Fibroblast of skin of back (primary cell): ENCODE measurements around the gene TOR1AIP1.

ENCODE experiments used
- DNase-seq: peaks from one replicate; pipeline ENCODE4 v3.0.0-alpha.2; 2013

Gene TOR1AIP1

GRCh38 chr1:179881642-179882252 is 338 bp upstream of the TOR1AIP1 start:
- DNase-seq = peak; percentile 92

- DNase-seq = no peak
These were observed 1.1 kb downstream of the TOR1AIP1 start for GRCh38 chr1:179883040-179883744.

GRCh38 chr1:179883745-179884138 is 1.7 kb downstream of the TOR1AIP1 start:
- DNase-seq = no peak

GRCh38 chr1:179888071-179888470 is 6.0 kb downstream of the TOR1AIP1 start:
- DNase-seq = no peak

DNA sequence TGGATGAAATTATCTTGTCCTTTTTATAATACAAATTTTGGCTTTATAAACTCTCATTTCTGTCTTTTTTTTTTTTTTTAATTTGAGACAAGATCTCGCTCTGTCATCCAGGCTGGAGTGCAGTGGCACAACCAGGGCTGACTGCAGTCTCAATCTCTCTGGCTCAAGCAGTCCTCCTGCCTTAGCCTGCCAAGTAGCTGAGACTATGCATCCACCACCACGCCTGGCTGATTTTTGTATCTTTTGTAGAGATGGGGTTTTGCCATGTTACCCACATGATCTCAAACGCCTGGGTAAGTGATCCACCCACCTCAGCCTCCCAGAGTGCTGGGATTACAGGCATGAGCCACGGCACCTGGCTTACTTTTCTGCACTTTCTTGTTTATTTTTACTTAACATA is 7.5 kb downstream of the TOR1AIP1 start:
- no peak for DNase-seq

DNA sequence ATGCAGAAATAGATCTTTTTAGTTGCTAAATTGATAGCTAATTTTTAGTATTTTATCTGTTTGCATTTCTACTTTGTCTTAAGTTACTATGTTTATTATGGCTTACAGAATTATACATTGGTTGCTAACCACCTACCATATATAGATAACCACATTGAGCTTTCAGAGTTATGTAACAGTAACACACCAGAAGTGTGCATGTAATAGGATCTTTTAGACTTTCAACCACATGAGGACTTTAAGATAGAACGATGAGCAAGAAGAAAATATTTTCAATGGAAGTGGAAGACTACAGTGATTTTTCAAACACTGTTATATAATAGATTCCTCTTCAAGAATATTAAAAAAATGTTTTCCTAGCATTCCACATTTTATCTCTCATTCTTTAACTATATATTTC is 28.8 kb downstream of the TOR1AIP1 start:
- no peak for DNase-seq

GRCh38 chr1:179911812-179912211 is 29.7 kb downstream of the TOR1AIP1 start:
- DNase-seq = no peak

- no peak for DNase-seq
These were observed 35.7 kb downstream of the TOR1AIP1 start for GRCh38 chr1:179917601-179918429.

DNA sequence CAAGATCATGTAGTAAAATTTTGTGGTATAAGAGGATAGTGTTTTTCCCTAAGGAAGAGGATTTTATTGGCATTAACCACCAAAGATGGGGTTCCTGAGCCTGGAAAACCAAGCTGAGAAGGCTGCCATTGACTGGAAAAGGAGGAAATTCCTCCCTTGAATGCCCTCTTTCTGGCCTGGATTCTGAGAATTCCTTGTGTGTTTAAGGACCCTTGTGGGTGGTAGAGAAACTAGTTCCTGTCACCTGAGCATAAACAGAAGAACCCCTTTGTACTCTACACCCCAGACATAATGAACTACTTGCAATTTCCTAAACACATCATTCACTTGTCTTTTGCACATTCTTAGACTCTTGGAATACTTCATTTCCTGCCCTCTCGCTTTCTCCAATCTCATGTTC is 39.4 kb downstream of the TOR1AIP1 start:
- no peak for DNase-seq

- no peak for DNase-seq
These were observed 40.1 kb downstream of the TOR1AIP1 start for GRCh38 chr1:179921981-179922872.

GRCh38 chr1:179923029-179923428 is 40.9 kb downstream of the TOR1AIP1 start:
- DNase-seq = no peak

DNA sequence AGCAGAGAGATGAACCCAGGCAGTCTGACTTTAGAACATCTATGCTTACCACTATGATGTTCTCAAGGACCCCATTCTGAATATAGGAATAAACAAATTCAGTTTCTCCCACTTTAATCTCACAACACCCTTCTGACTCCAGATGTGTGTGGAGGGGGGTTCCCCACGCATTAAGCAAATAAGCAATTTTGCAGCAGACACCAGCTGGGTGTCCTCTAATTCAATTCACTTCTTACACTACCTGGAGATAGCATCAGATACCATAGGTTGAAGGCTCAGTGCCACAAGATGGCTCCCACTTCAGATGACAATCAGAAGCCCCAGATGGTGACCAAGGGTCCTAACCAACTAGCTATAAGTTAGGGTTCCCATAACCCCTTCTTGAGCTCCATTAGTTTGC is 42.2 kb downstream of the TOR1AIP1 start:
- no peak for DNase-seq

DNA sequence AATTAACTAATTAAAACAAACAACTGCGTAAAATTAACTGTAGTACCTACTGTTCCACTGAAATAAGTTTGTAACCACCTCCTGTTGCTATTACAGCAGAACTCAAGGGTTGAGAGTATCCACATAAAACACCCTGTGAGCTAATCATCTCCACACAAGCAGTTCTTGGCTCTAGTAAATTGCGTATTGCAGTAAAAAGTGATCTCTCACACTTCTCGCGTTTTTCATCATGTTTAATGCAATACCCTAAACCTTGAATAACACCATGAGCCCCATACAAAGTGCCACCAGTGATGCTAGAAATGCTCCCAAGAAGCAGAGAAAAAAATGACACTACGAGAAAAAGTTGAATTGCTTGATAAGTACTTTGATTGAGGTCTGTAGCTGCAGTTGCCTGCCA is 43.2 kb downstream of the TOR1AIP1 start:
- no peak for DNase-seq

- peak; percentile 38 for DNase-seq
These were observed 44.1 kb downstream of the TOR1AIP1 start for GRCh38 chr1:179925922-179926849.

- no peak for DNase-seq
These were observed 44.7 kb downstream of the TOR1AIP1 start for GRCh38 chr1:179926850-179927205.

DNA sequence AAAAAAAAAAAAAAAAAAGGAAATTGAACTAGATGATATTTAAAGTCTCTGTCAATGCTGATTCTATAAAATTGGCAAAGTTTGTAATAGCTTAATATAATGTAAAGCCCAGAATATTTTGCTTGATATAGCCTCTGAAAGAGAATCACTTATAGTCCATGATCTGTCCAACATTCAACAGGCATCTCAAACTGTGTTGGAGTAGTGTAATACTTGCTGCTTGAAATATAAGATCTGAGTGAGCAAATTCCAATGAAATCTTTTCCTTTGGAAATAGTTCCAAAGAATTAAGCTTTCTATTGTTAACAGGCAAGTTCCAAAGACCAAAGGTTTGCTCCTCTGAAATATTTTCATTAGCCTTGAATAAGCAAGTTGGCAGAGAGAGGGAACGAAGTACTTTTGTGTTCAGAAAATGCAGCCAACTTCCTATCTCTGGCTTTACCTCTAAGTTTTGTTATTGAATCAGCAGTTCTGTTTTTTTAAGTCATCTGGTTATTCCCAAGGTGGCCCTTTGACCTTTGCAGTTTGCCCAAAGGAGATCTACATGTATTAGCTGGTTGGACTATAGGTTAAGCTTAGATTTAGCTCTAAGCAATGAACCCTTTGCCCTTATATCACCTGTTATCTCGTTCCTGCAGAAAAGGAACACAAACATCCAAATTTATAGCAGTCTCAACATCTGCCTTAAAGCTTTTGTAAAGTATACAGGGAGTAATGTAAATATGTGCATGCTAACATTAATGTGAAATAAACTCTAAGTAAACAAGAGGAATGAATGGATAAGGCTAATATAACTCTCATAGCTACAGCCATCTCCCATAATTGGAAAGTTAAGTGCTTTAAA is 48.1 kb downstream of the TOR1AIP1 start:
- no peak for DNase-seq

- no peak for DNase-seq
These were observed 48.8 kb downstream of the TOR1AIP1 start for GRCh38 chr1:179930867-179931266.

DNA sequence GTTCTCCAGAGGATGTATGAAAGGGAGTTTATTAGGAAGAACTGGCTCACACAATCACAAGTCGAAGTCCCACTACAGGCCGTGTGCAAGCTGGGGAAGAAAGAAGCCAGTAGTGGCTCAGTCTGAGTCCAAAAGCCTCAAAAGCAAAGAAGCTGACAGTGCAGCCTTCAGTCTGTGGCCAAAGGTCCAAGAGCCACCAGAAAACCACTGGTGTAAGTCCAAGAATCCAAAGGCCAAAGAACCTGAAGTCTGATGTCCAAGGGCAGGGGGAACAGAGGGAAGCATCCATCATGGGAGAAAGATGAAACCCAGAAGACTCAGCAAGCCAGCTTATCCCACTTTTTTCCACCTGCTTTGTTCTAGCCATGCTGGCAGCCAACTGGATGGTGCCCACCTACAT is 51.1 kb downstream of the TOR1AIP1 start:
- no peak for DNase-seq

- DNase-seq = no peak
These were observed 53.9 kb downstream of the TOR1AIP1 start for GRCh38 chr1:179935909-179936496.

DNA sequence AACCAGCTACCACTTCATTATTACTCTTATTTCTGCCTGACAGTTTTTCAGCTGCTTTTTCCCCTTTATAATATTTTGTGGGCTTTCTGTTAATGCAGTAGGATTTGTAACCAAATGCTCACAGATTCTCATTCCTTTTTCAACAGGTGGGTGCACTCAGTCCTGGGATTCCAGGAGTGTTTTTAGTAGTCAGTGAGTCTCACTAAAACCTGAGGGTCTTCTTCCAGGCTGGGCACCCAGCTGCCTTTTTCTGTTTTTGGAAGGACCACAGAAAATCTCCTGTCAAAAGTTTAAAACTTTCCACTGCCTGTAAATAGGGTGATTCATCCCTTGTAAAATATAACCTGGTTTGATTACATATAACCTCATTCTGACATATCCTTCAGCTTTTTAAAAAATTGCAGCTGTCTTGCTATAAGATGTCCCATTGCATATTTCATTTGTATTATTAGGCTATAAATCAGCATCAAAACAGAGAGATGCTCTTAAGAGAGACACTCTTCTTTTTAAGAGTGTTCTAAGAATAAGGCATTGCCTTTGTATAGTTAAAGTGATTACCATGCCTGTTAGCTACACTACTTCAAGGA is 55.7 kb downstream of the TOR1AIP1 start:
- no peak for DNase-seq
